ENCODE data around the gene GRK6.

DNA sequence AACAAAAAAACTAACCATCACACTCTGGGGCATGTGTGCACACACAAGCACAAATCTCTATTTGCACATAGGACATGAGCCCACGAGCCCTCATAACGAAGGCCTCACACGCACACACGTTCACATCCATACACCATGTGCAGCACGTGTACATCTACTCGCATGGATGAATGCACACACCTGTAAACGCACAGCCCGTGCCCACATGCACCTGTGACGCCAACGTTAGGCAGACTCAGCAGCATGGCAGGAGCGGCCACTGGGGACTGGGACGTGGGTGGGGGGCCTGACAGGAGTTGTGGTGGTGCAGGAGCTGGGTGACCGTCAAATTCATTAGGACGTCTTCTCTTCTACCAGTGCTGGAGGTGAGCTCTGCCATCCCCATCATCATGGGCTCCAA lies 39.1 kb upstream of the GRK6 start:
- TF ChIP-seq, protein P1, sequence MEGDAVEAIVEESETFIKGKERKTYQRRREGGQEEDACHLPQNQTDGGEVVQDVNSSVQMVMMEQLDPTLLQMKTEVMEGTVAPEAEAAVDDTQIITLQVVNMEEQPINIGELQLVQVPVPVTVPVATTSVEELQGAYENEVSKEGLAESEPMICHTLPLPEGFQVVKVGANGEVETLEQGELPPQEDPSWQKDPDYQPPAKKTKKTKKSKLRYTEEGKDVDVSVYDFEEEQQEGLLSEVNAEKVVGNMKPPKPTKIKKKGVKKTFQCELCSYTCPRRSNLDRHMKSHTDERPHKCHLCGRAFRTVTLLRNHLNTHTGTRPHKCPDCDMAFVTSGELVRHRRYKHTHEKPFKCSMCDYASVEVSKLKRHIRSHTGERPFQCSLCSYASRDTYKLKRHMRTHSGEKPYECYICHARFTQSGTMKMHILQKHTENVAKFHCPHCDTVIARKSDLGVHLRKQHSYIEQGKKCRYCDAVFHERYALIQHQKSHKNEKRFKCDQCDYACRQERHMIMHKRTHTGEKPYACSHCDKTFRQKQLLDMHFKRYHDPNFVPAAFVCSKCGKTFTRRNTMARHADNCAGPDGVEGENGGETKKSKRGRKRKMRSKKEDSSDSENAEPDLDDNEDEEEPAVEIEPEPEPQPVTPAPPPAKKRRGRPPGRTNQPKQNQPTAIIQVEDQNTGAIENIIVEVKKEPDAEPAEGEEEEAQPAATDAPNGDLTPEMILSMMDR (IDR thresholded peaks at IDR 0.05) = no peak
- TF ChIP-seq POLR2A (IDR thresholded peaks at IDR 0.05) = no peak
